Ascending aorta (tissue), 2 donors: ENCODE data around the gene SLC27A4. TPM values are rescaled to one million over a fixed set of nuclear protein-coding genes. Genes with fewer than 3 reads are reported as not detected.

Source experiments
- DNase-seq, 2 donors: peaks; one replicate each; pipeline ENCODE4 v3.0.0-alpha.2; 2019; ENCODE audit warnings: low spot score in 2 of 2
- H3K27ac ChIP-seq, 2 donors: fragments of 200-600 bp; sonication (generic); one replicate each; pipeline ENCODE4 v1.5.1; 2016 to 2017; ENCODE audit warnings: mild to moderate bottlenecking in 1 of 2
- H3K27me3 ChIP-seq: fragments of 200-600 bp; sonication (generic); one replicate; pipeline ENCODE4 v1.5.1; 2017
- H3K36me3 ChIP-seq, 2 donors: fragments of 200-600 bp; sonication (generic); one replicate each; pipeline ENCODE4 v1.5.1; 2016
- H3K4me1 ChIP-seq, 2 donors: fragments of 200-600 bp; sonication (generic); one replicate each; pipeline ENCODE4 v1.5.1; 2016 to 2017; ENCODE audit warnings: mild to moderate bottlenecking in 1 of 2
- H3K4me3 ChIP-seq, 2 donors: fragments of 200-600 bp; sonication (generic); one replicate each; pipeline ENCODE4 v1.5.1; 2016 to 2017; ENCODE audit warnings: mild to moderate bottlenecking in 1 of 2
- H3K9me3 ChIP-seq, 2 donors: fragments of 200-600 bp; sonication (generic); one replicate each; pipeline ENCODE4 v1.5.1; 2016
- intact Hi-C: fragments of 100-400 bp; cut with DNase I; formaldehyde crosslinking; loops from one replicate; pipeline ENCODE4 v1.15.1; 2023
- total RNA-seq: library from RNA; depleted of rRNA; stranded (reverse); fragments of >200 nt; gene quantifications from one replicate; pipeline ENCODE4 v1.1.0, GENCODE V29; 2016
- TF ChIP-seq, protein P1 (sequence below), 3 experiments: fragments of 200-600 bp in 2 of 3; fragments of 450-650 bp in 1 of 3; sonication (generic) in 2 of 3; IDR thresholded peaks; one replicate each; pipeline ENCODE4 v1.5.1; 2016 to 2019; ENCODE audit warnings: antibody characterized with exemption in 3 of 3, mild to moderate bottlenecking in 1 of 3, moderate library complexity in 1 of 3

Gene SLC27A4
- total RNA-seq, 1 donor from 2014 or later: 16.6 TPM

DNA sequence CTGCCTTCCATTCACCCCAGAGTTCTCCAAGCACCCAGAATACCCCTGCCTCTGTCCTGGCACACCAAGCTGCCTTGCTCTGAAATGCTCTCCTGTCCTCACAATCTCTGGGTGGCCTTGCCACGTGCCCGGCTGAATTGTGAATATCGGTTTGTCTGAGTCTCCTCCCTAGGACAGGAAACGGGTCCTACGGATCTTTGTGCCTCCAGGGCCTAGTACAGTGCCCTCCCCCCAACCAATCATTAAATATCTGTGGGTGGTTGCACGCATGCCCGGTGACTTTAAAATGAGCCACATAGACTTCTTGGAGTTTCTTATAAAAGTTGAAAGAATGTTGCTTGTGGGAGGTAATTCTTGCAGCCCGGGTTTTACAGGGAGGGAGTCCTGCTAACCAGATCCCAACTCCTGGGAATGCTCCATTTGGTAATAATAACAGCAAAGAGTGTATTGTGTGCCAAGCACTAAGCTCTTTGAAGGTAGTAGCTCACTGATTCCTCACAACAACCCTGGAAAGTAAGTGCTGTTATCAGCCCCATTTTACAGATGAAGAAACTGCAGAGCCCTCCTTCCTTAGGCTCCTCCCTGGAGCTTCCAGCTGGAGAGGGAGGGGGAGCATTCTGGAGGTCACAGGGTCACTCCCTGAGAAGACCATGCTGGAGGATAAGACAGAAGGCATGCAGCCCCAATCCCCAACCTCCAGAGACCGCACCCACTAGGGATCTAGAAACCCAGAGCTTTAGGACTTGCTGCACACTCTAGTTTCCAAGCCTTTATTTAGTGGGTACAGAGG lies 54.2 kb downstream of the SLC27A4 start:
- H3K4me1 ChIP-seq: no peaks in the 10 kb centered on the region
- intact Hi-C loops: no loop called here
- peaks cover 6 to 24% of the 10 kb centered on the region in 2 donors for H3K36me3 ChIP-seq
- H3K9me3 ChIP-seq: no peaks in the 10 kb centered on the region
- no peaks in the 10 kb centered on the region for H3K27me3 ChIP-seq
- TF ChIP-seq, protein P1, sequence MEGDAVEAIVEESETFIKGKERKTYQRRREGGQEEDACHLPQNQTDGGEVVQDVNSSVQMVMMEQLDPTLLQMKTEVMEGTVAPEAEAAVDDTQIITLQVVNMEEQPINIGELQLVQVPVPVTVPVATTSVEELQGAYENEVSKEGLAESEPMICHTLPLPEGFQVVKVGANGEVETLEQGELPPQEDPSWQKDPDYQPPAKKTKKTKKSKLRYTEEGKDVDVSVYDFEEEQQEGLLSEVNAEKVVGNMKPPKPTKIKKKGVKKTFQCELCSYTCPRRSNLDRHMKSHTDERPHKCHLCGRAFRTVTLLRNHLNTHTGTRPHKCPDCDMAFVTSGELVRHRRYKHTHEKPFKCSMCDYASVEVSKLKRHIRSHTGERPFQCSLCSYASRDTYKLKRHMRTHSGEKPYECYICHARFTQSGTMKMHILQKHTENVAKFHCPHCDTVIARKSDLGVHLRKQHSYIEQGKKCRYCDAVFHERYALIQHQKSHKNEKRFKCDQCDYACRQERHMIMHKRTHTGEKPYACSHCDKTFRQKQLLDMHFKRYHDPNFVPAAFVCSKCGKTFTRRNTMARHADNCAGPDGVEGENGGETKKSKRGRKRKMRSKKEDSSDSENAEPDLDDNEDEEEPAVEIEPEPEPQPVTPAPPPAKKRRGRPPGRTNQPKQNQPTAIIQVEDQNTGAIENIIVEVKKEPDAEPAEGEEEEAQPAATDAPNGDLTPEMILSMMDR (IDR thresholded peaks at IDR 0.05): no peak
- no peak overlapping the region for H3K4me3 ChIP-seq
- no peak overlapping the region for H3K27ac ChIP-seq
- no peak for DNase-seq

GRCh38 chr9:128396970-128397613 lies 56.8 kb downstream of the SLC27A4 start:
- H3K27ac ChIP-seq: no peak overlapping the region
- no peaks in the 10 kb centered on the region for H3K27me3 ChIP-seq
- intact Hi-C loops: no loop called here
- H3K36me3 ChIP-seq: peaks cover 5 to 8% of the 10 kb centered on the region in 2 donors
- no peak for DNase-seq
- H3K4me1 ChIP-seq: no peaks in the 10 kb centered on the region
- peak overlapping the region in 1 of 2 donors; percentile 22 for H3K4me3 ChIP-seq
- TF ChIP-seq, protein P1 (IDR thresholded peaks at IDR 0.05): no peak
- H3K9me3 ChIP-seq: no peaks in the 10 kb centered on the region

GRCh38 chr9:128397831-128398230 lies 57.5 kb downstream of the SLC27A4 start:
- no peaks in the 10 kb centered on the region for H3K27me3 ChIP-seq
- H3K4me1 ChIP-seq: no peaks in the 10 kb centered on the region
- H3K9me3 ChIP-seq: no peaks in the 10 kb centered on the region
- intact Hi-C loops: no loop called here
- H3K36me3 ChIP-seq: peaks cover under 1 to 1% of the 10 kb centered on the region in 2 donors
- TF ChIP-seq, protein P1 (IDR thresholded peaks at IDR 0.05): no peak
- H3K4me3 ChIP-seq: no peak overlapping the region
- H3K27ac ChIP-seq: no peak overlapping the region
- no peak for DNase-seq

GRCh38 chr9:128399861-128400260 lies 59.5 kb downstream of the SLC27A4 start:
- DNase-seq: no peak
- TF ChIP-seq, protein P1 (IDR thresholded peaks at IDR 0.05): no peak
- intact Hi-C loops: no loop called here
- H3K27me3 ChIP-seq: no peaks in the 10 kb centered on the region
- no peaks in the 10 kb centered on the region for H3K4me1 ChIP-seq
- H3K4me3 ChIP-seq: no peak overlapping the region
- H3K9me3 ChIP-seq: no peaks in the 10 kb centered on the region
- no peak overlapping the region for H3K27ac ChIP-seq
- no peaks in the 10 kb centered on the region for H3K36me3 ChIP-seq

DNA sequence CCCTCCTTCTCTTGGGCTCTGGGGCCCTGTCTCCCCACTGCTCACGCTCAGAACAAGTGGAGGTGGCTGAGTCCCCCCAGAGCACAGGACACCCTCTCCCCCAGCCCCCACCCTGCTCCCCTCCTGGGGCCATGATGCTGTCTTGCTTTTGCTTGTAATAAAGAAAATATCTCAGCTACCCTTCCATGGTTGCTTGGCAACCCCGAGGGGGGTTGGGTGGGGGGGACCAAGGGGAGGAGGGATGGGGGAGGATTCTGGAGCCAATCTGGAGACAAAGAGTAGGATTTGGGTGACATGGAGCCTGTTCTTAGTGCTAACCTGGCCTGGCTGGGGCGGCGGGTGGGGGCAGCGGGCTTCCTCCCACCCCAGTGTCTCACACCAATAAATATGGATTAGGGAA lies 64.2 kb downstream of the SLC27A4 start:
- H3K27ac ChIP-seq: no peak overlapping the region
- TF ChIP-seq, protein P1 (IDR thresholded peaks at IDR 0.05): no peak
- intact Hi-C loops: no loop called here
- no peak overlapping the region for H3K4me3 ChIP-seq
- H3K9me3 ChIP-seq: no peaks in the 10 kb centered on the region
- no peaks in the 10 kb centered on the region for H3K4me1 ChIP-seq
- no peaks in the 10 kb centered on the region for H3K27me3 ChIP-seq
- no peak for DNase-seq
- no peaks in the 10 kb centered on the region for H3K36me3 ChIP-seq
